GM12864 (cell line): ENCODE data around the gene ZNF528.

Experiments
- DNase-seq: peaks from one replicate; pipeline ENCODE4 v3.0.0-alpha.2; 2011; ENCODE audit warnings: low read depth
- H3K4me3 ChIP-seq: 2 replicates; pipeline ENCODE4 v1.5.1; 2011; ENCODE audit warnings: mild to moderate bottlenecking, low read depth, low read length, control low read depth
- CTCF ChIP-seq: IDR thresholded peaks from 2 replicates; pipeline ENCODE4 v1.5.1; 2011; ENCODE audit warnings: low read depth, mild to moderate bottlenecking, moderate library complexity, low read length, control low read depth, inconsistent platforms; ENCODE audit errors: missing control alignments

Gene ZNF528

GRCh38 chr19:52397310-52398080 is at the start of gene ZNF528:
TSS of gene ZNF528 (plus strand) at chr19:52397849. CDS start at chr19:52402014, 4,165 bp downstream.
- DNase-seq = peak; percentile 83
- no peak for TF ChIP-seq CTCF
- peak within 1 kb of the TSS; percentile 73 for H3K4me3 ChIP-seq

DNA sequence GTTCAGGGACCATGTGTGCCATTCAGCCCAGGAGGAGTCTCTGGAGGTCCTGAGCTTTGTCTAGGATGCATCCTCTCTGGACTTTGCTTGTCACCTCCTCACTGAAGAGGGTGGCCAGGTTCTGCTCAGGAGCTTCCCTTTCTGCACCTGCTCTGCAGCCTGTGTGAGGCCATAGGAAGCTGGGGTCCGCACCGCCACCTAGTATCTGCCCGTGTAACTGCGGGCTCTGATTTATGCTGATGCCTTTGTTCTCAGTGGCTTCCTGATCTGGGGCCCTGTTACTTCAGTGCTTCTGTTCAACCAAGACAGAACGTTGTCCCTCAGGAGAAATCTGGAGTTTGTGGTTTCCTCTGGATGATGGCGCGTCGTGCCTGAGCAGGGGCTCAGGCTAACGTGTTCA is 46.1 kb upstream of the ZNF528 start:
- no peak overlapping the region for H3K4me3 ChIP-seq
- peak; percentile 24 for TF ChIP-seq CTCF
- DNase-seq = no peak

- TF ChIP-seq CTCF = no peak
- no peak for DNase-seq
- no peak overlapping the region for H3K4me3 ChIP-seq
Observed at GRCh38 chr19:52366414-52366824, 31.2 kb upstream of the ZNF528 start.

DNA sequence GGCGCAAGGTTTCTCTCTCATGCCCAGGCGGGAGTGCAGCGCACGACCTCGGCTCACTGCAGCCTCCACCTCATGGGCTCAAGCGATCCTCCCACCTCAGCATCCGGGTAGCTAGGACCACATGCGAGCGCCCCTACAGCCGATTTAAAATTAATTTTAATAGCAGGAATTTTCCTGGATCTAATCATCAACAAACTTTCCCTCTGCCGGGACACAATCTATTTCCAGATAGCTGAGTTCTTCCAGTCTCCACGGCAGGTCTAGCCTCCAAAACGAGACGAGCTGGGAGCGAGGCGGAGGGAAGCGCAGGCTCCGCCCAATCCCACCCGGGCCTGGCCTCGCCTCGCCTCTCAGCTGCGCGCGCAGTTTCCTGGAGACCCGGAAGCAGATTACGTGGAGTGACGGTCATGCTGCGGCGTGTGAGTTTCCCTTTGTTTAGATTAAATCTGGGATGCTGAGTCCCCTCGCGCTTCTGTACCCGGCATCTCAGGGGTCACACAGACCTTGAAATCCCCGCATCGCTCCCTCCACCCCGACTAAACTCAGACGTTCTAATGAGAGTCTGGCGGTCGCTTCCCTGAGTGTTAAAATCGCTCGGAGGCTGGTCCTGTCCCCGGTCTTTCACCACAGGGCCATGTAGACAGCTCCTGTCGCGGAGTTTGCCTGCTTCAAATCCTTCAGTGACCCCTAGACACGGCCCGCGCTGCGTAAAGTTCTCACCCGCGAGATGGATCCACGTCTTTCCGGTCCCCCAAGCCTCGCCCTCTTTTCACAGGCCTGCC is 27.9 kb upstream of the ZNF528 start, which contains the start of gene ZNF880:
TSS of gene ZNF880 (plus strand) at position 365 of the 782 bp plus-strand sequence. CDS start at position 408, 43 bp downstream.
- H3K4me3 ChIP-seq = peak within 1 kb of the TSS; percentile 56
- no peak for TF ChIP-seq CTCF
- peak; percentile 35 for DNase-seq

DNA sequence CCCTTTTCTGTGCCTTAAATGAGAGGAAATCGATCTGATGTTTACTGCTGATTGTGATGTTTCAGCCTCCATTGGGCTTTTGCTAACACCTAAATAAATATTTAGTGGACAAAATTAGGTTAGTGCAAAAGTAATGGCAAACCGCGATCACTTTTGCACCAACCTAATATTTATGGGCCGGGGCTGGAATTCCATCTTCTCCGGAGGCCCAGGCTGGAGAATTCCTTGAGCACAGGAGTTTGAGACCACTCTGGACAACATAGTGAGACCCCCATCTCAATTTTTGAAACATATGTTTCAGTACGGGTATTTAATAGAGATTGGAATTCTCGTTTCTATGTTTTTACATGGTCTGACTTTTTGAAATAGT is 27.3 kb upstream of the ZNF528 start:
- H3K4me3 ChIP-seq = peak overlapping the region; percentile 56
- TF ChIP-seq CTCF = no peak
- no peak for DNase-seq

GRCh38 chr19:52391135-52391534 is 6.5 kb upstream of the ZNF528 start:
- no peak for TF ChIP-seq CTCF
- DNase-seq = no peak
- H3K4me3 ChIP-seq = no peak overlapping the region
